PC-3 (cell line): ENCODE measurements around the gene NTNG1. TPM values are rescaled to one million over a fixed set of nuclear protein-coding genes. Genes with fewer than 3 reads are reported as not detected.

Experiments
- ATAC-seq: fragments of 200-7000 bp; cut with Tn5 transposase; 2 replicates; pipeline ENCODE4 v1.9.1; 2020; ENCODE audit warnings: mild to moderate bottlenecking, moderate library complexity
- BruUV-seq: library from RNA; stranded (reverse); fragments of 400-500 nt; replicated peaks from 2 replicates; lab custom pipeline; 2021; lab: Mats Ljungman, UMichigan
- CTCF ChIA-PET: fragments of 300-600 bp; sonication (Branson Sonifier 250); formaldehyde crosslinking; loops from one replicate; lab custom pipeline; 2022; ENCODE audit warnings: antibody characterized with exemption; lab: Charles Lee
- POLR2A ChIA-PET: fragments of 300-600 bp; sonication (Branson Sonifier 250); formaldehyde crosslinking; loops from one replicate; lab custom pipeline; 2022; ENCODE audit warnings: antibody characterized with exemption; ENCODE audit not compliant: unreplicated experiment; lab: Charles Lee
- DNase-seq: peaks from one replicate; pipeline ENCODE4 v3.0.0-alpha.2; 2015
- H2AFZ ChIP-seq: fragments of 300-600 bp; sonication (generic); 2 replicates; pipeline ENCODE4 v1.6.0; 2016; ENCODE audit warnings: antibody characterized with exemption, low read length
- H3F3A ChIP-seq: fragments of 300-600 bp; sonication (generic); one replicate; pipeline ENCODE4 v1.6.0; 2017; ENCODE audit warnings: antibody characterized with exemption, low read length, control low read depth, mild to moderate bottlenecking; ENCODE audit not compliant: unreplicated experiment
- H3K27ac ChIP-seq: fragments of 300-600 bp; sonication (generic); 2 replicates; pipeline ENCODE4 v1.5.1; 2016; ENCODE audit warnings: mild to moderate bottlenecking, low read length
- H3K27me3 ChIP-seq: fragments of 300-600 bp; sonication (generic); 2 replicates; pipeline ENCODE4 v1.6.1; 2016; ENCODE audit warnings: low read length, mixed read lengths
- H3K36me3 ChIP-seq: fragments of 300-600 bp; sonication (generic); 2 replicates; pipeline ENCODE4 v1.6.1; 2016; ENCODE audit warnings: low read depth, mixed run types, low read length, mixed read lengths
- H3K4me1 ChIP-seq: fragments of 300-600 bp; sonication (generic); 2 replicates; pipeline ENCODE4 v1.5.1; 2016; ENCODE audit warnings: low read length; ENCODE audit not compliant: insufficient read depth
- H3K4me2 ChIP-seq: fragments of 300-600 bp; sonication (generic); 2 replicates; pipeline ENCODE4 v1.6.0; 2016; ENCODE audit warnings: low read length
- H3K4me3 ChIP-seq: fragments of 300-600 bp; sonication (generic); 2 replicates; pipeline ENCODE4 v1.5.1; 2016; ENCODE audit warnings: mild to moderate bottlenecking, low read length, mixed read lengths
- H3K79me2 ChIP-seq: fragments of 300-600 bp; sonication (generic); 2 replicates; pipeline ENCODE4 v1.6.1; 2017; ENCODE audit warnings: low read length, mixed read lengths
- H3K9ac ChIP-seq: fragments of 300-600 bp; sonication (generic); 2 replicates; pipeline ENCODE4 v1.6.0; 2016; ENCODE audit warnings: mild to moderate bottlenecking, low read length
- H3K9me2 ChIP-seq: fragments of 300-600 bp; sonication (generic); replicated peaks from 2 replicates; pipeline ENCODE4 v1.6.1; 2016; ENCODE audit warnings: mixed run types, low read length, mixed read lengths
- H3K9me3 ChIP-seq: fragments of 300-600 bp; sonication (generic); 2 replicates; pipeline ENCODE4 v1.6.1; 2016; ENCODE audit warnings: low read length, mixed read lengths
- H4K20me1 ChIP-seq: fragments of 300-600 bp; sonication (generic); 2 replicates; pipeline ENCODE4 v1.6.1; 2016; ENCODE audit warnings: low read length, mixed read lengths
- EZH2 ChIP-seq: fragments of 300-600 bp; sonication (generic); IDR thresholded peaks from one replicate; pipeline ENCODE4 v1.6.1; 2017; ENCODE audit warnings: antibody characterized with exemption, mild to moderate bottlenecking, low read length; ENCODE audit not compliant: unreplicated experiment
- EZH2phosphoT487 ChIP-seq: fragments of 300-600 bp; sonication (generic); IDR thresholded peaks from 2 replicates; pipeline ENCODE4 v1.6.1; 2018; ENCODE audit warnings: mild to moderate bottlenecking, antibody characterized with exemption, low read length, borderline replicate concordance
- intact Hi-C: fragments of 100-400 bp; cut with micrococcal nuclease; formaldehyde crosslinking; loops from 2 replicates; pipeline ENCODE4 v1.9.0; 2023
- total RNA-seq: library from RNA; depleted of rRNA; stranded (reverse); fragments of >200 nt; gene quantifications from 2 replicates; pipeline ENCODE4 v1.2.3, GENCODE V29; 2014
- TF ChIP-seq, protein P1 (sequence below): fragments of 300-600 bp; sonication (generic); conservative IDR thresholded peaks from 2 replicates; pipeline ENCODE4 v1.5.1; 2017; ENCODE audit warnings: antibody characterized with exemption, low read depth, mild to moderate bottlenecking, low read length

NTNG1 gene
- total RNA-seq, 1 experiment from 2014 or later, result 6.7 TPM

DNA sequence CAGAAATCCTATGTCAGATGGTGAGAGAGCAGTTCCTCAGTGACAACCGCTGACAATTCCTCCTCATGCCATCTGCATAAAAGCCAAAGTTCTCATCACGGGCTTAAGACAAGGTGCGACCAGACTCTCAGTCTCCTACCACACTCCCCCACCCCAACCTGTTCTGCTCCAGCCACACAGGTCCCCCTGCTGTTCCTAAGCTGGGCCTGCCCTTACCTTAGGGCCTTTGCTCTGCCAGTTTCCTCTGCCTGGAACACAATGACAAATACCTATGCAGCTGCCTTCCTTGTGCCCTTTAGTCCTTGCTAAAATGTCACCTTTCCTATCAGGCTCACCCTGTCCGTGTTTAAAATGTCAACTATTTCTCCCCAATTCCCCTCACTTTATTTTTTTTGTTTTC is 382.2 kb downstream of the NTNG1 start:
- ChIA-PET CTCF (no interaction called here), POLR2A (no interaction called here)
- Histone ChIP-seq H3K9me3 (no peaks in the 10 kb centered on the region), H3K4me2 (no peak overlapping the region), H3F3A (no peaks in the 10 kb centered on the region), H3K9me2 (no peaks in the 10 kb centered on the region), H3K4me3 (no peak overlapping the region), H3K4me1 (no peaks in the 10 kb centered on the region), H3K27ac (no peak overlapping the region), H4K20me1 (no peaks in the 10 kb centered on the region), H3K36me3 (no peaks in the 10 kb centered on the region), H3K9ac (no peak overlapping the region), H3K79me2 (no peaks in the 10 kb centered on the region), H3K27me3 (no peaks in the 10 kb centered on the region), H2AFZ (no peak overlapping the region)
- TF ChIP-seq EZH2, result no peak
- TF ChIP-seq, protein P1, sequence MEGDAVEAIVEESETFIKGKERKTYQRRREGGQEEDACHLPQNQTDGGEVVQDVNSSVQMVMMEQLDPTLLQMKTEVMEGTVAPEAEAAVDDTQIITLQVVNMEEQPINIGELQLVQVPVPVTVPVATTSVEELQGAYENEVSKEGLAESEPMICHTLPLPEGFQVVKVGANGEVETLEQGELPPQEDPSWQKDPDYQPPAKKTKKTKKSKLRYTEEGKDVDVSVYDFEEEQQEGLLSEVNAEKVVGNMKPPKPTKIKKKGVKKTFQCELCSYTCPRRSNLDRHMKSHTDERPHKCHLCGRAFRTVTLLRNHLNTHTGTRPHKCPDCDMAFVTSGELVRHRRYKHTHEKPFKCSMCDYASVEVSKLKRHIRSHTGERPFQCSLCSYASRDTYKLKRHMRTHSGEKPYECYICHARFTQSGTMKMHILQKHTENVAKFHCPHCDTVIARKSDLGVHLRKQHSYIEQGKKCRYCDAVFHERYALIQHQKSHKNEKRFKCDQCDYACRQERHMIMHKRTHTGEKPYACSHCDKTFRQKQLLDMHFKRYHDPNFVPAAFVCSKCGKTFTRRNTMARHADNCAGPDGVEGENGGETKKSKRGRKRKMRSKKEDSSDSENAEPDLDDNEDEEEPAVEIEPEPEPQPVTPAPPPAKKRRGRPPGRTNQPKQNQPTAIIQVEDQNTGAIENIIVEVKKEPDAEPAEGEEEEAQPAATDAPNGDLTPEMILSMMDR, result no peak
- no peak for TF ChIP-seq EZH2phosphoT487
- intact Hi-C loops, result no loop called here
- BruUV-seq, result no TSS peak
- DNase-seq (no peak), ATAC-seq (no peak)

DNA sequence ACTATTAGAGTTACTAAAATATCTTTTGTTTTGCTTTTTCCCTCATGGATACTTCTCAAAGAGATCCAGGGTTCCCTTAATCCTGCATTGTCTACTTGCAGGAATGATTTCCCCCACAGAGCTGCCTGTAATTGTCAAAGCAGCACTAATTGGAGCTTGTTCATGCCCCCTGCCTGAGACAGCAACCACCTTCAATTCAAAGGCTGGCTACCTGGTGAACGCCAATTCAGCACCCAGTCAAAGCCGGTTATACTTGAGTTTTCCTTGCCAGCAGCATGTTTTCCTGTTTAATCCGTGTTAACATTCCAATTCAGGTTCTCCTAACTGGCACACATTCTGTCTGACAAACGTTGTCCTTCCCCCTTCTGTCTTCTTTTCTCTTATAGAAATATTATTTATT is 382.9 kb downstream of the NTNG1 start:
- no peaks in the 10 kb centered on the region for H3K79me2 ChIP-seq
- no peaks in the 10 kb centered on the region for H3K4me1 ChIP-seq
- no peak overlapping the region for H3K27ac ChIP-seq
- DNase-seq (no peak), ATAC-seq (no peak)
- H2AFZ ChIP-seq, result no peak overlapping the region
- no peaks in the 10 kb centered on the region for H3F3A ChIP-seq
- intact Hi-C loops, result no loop called here
- H3K27me3 ChIP-seq, result no peaks in the 10 kb centered on the region
- H3K4me3 ChIP-seq, result no peak overlapping the region
- no peaks in the 10 kb centered on the region for H3K9me3 ChIP-seq
- no peaks in the 10 kb centered on the region for H3K9me2 ChIP-seq
- BruUV-seq, result no TSS peak
- H4K20me1 ChIP-seq, result no peaks in the 10 kb centered on the region
- CTCF ChIA-PET, result interaction anchor here (0.7 kb wide), 1 partner anchor 291 kb away, joined by 3 read pairs; no protein-coding TSS in a partner anchor
- no peak overlapping the region for H3K9ac ChIP-seq
- H3K36me3 ChIP-seq, result no peaks in the 10 kb centered on the region
- H3K4me2 ChIP-seq, result no peak overlapping the region
- TF ChIP-seq, protein P1, result no peak
- no peak for TF ChIP-seq EZH2phosphoT487
- TF ChIP-seq EZH2, result no peak
- POLR2A ChIA-PET, result no interaction called here

DNA sequence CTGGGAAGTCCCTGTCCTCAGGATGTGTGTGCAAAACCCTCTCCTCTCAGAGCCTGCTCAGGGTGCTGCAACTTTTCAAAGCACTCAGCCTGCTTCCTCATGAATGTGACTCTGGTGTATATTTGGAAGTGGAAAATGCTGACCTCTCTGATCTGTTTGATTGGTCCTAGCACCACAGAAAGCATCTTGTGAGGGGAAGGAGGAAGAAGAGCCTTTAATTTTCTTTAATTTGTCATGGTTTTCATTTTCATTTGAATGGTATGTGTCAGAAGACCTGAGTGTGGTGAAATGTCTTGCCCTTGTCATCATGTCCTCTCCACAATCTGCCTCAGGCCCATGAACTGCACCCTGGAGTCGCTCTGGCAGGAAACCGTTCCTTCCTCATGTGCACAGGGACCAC is 383.5 kb downstream of the NTNG1 start:
- Histone ChIP-seq H3K9me3 (no peaks in the 10 kb centered on the region), H3K36me3 (no peaks in the 10 kb centered on the region), H2AFZ (no peak overlapping the region), H4K20me1 (no peaks in the 10 kb centered on the region), H3K27me3 (no peaks in the 10 kb centered on the region), H3K9me2 (no peaks in the 10 kb centered on the region), H3K4me1 (no peaks in the 10 kb centered on the region), H3F3A (no peaks in the 10 kb centered on the region), H3K4me2 (no peak overlapping the region), H3K4me3 (no peak overlapping the region), H3K27ac (no peak overlapping the region), H3K9ac (no peak overlapping the region), H3K79me2 (no peaks in the 10 kb centered on the region)
- no TSS peak for BruUV-seq
- ChIA-PET POLR2A (no interaction called here), CTCF (no interaction called here)
- ATAC-seq (no peak), DNase-seq (no peak)
- intact Hi-C loops, result no loop called here
- TF ChIP-seq EZH2phosphoT487 (no peak), EZH2 (no peak)
- TF ChIP-seq, protein P1, result no peak
